Tongue (tissue), 1 donor: ENCODE data around the gene HINFP. TPM values are rescaled to one million over a fixed set of nuclear protein-coding genes. Genes with fewer than 3 reads are reported as not detected.

Experiments
- total RNA-seq: library from RNA; depleted of rRNA; stranded (reverse); fragments of >200 nt; gene quantifications from one replicate; pipeline ENCODE4 v1.2.3, GENCODE V29; 2014

HINFP gene
- total RNA-seq, 1 donor from 2014 or later = 14.7 TPM

Other genes with a start within 250 kb of the HINFP start
- gene CXCR5, start 237.7 kb upstream of the HINFP start, total RNA-seq = 0.10 TPM
- gene BCL9L, start 195.7 kb upstream of the HINFP start, total RNA-seq = 37.5 TPM
- gene UPK2, start 165.3 kb upstream of the HINFP start, total RNA-seq = not detected
- not detected for gene FOXR1, start 149.8 kb upstream of the HINFP start, total RNA-seq
- gene CENATAC, start 123.4 kb upstream of the HINFP start, total RNA-seq = 31.6 TPM
- gene RPS25, start 103.2 kb upstream of the HINFP start, total RNA-seq = 2,908 TPM
- 29.2 TPM for gene TRAPPC4, start 102.8 kb upstream of the HINFP start, total RNA-seq
- 8.8 TPM for gene SLC37A4, start 90.7 kb upstream of the HINFP start, total RNA-seq
- gene HYOU1, start 64.4 kb upstream of the HINFP start, total RNA-seq = 52.7 TPM
- 29.7 TPM for gene VPS11, start 53.8 kb upstream of the HINFP start, total RNA-seq
- gene HMBS, start 36.7 kb upstream of the HINFP start, total RNA-seq = 21.0 TPM
- gene DPAGT1, start 19.7 kb upstream of the HINFP start, total RNA-seq = 8.0 TPM
- gene C2CD2L, start 14.2 kb upstream of the HINFP start, total RNA-seq = 5.6 TPM
- gene ABCG4, start 27.5 kb downstream of the HINFP start, total RNA-seq = 0.31 TPM
- 35.4 TPM for gene NLRX1, start 47.1 kb downstream of the HINFP start, total RNA-seq
- gene NHERF4, start 63.9 kb downstream of the HINFP start, total RNA-seq = not detected
- 10.9 TPM for gene CBL, start 84.8 kb downstream of the HINFP start, total RNA-seq
- 491 TPM for gene MCAM, start 195.6 kb downstream of the HINFP start, total RNA-seq
- gene RNF26, start 212.9 kb downstream of the HINFP start, total RNA-seq = 6.6 TPM
- 24.8 TPM for gene C1QTNF5, start 219.3 kb downstream of the HINFP start, total RNA-seq
- gene MFRP, start 225.1 kb downstream of the HINFP start, total RNA-seq = not detected